ENCODE results near the gene HEXIM1.

Gene HEXIM1

GRCh38 chr17:45172232-45172540, 23.9 kb downstream of the HEXIM1 start:
- DNase-seq (ENCODE audit: low spot score) = no peak

DNA sequence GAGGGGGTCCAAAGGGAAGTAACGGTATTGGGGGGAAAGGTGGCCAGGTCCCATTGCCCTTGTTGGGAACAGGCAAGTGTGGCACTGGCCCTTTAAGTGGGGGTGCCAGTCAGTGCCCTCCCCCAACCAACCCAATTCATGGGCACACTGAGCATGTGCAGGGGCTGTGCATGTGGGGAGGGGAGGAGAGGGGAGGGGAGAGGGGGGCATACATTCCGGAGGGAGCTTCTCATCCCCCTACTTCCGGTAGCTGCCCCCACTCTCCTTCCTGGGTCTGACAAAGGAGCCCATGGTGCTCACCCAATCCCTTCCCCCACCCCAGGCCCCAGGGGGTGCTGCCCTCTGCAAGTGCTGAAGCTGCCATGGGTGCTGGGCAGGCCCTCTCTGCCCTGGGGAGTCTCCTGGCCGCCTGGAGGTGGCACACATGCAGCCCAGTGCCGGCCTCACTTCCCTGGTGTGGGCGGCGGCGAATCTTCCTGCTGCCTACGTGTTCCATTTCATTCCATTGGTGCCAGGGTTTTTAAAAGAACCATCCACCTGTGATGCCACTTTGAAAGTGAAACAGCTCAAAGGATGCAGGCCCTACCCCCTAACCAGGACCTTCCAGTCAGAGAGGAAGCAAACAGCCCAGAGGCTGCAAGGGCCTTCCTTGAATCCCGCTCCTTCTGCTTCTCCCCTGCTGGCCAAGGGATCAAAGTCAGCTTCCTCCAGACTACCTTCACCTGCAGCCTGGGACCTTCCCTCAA, 24.4 kb downstream of the HEXIM1 start:
- DNase-seq (ENCODE audit: low spot score) = peak; percentile 96

DNA sequence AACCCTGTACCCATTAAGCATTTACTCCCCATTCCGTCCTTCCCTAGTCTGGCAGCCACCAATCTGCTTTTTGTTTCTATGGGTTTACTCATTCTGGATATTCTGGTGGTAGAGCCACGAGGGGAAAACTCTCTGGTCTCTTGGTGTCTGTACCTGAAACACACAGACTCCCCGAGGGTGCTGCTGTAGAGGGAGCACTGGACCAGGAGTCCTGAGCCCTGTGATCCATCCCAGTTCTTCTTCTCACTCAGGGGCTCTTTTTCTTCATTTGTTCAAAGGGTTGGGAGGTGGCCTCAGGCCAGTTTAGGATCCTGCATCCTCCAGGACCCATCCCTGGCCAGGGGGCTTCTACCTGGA, 27.5 kb downstream of the HEXIM1 start:
- DNase-seq (ENCODE audit: low spot score) = no peak

- DNase-seq (ENCODE audit: low spot score) = no peak
Observed at GRCh38 chr17:45177563-45177962, 29.3 kb downstream of the HEXIM1 start.

DNA sequence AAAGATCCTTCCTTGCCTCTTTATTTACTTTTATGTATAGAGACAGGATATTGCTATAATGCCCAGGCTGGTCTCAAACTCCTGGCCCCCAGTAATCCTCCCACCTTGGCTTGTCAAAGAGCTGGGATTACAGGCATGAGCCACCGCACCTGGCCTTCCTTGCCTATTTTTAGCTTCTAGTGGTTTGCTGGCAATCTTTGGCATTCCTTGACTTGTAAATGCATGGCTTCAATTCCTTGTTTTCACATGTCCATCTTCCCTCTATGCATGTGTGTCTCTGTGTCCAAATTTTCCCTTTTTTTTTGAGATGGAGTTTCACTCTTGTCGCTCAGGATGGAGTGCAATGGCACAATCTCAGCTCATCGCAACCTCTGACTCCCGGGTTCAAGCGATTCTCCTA, 35.9 kb downstream of the HEXIM1 start:
- DNase-seq (ENCODE audit: low spot score) = no peak

DNA sequence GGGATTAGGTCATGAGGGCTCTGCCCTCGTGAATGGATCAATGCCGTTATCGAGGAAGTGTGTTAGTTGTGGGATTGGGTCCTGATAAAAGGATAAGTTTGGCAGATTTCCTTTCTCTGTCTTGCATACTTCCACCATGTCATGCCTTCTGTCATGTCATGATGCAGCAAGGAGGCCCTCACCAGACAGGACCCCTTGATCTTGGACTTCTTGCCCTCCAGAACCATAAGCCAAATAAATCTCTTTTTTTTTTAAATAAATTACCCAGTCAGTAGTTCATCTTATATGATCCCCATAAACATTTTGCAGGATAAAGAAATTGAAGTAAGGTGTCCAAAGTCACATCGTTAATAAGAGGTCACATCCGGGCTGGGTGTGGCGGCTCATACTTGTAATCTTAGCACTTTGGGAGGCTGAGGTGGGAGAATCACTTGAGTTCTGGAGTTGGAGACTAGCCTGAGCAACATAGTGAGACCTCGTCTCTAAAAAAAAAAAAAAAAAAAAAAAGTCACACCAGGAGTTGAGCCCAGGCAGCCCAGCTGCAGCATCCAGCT, 38.6 kb downstream of the HEXIM1 start:
- DNase-seq (ENCODE audit: low spot score) = no peak

GRCh38 chr17:45189009-45189408, 40.7 kb downstream of the HEXIM1 start:
- no peak for DNase-seq (ENCODE audit: low spot score)

DNA sequence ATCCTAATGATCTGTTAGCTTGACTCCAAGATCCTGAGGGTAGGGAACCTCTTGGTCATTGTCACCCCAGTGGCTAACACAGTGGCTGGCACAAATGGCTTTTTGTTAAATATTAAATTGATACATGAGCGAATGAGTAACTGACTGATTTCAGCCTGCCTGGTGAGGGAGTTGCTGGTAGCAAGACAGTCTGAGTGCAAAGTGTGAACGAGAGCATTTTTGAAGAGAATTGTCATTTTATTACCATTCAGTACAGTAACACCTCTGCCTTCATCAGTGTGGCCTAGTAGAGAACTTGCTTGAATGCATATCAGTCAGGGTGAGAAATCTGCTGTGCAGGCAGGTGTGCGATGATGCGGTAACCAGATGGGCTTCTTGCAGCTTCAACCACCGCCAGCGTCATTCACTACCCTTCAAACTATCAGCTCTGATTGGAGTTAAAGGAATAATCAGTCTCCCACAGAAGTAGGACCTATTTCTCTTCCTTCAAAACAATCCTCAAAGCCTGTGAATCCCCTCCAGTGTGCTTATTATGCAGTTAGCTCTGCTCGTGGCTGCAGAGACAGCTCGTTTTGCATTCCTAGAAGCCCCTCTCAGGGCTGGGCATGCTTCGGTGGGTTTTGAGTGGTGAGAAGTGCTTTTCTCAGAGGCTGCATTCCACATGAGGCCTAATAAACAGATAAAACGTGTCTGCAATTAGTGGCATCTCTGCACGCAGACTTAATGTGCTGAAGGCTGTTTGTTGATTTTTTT, 42.4 kb downstream of the HEXIM1 start:
- no peak for DNase-seq (ENCODE audit: low spot score)

GRCh38 chr17:45195424-45195823, 47.1 kb downstream of the HEXIM1 start:
- no peak for DNase-seq (ENCODE audit: low spot score)

- no peak for DNase-seq (ENCODE audit: low spot score)
Observed at GRCh38 chr17:45197108-45197507, 48.8 kb downstream of the HEXIM1 start.

GRCh38 chr17:45197555-45198334, 49.5 kb downstream of the HEXIM1 start:
- DNase-seq (ENCODE audit: low spot score) = peak; percentile 74

DNA sequence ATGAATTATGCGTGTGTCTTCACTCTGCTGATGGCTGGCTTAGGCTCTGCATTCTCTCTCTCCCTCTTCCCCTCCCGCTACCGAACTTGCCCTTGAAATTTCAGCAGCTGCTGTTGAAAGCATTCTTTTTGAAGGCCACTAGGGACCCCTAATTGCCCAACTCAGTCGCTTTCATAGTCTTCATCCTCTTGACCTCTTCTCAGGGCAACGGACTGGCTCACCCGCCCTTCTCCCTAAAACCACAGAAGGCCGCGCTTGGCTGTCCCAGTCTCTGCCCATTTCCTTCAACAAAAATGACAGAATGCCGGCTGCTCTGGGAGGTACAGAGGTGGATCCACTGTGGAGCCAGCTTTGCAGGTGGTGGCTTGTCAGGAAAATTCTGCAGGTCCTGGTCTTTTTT, 52.4 kb downstream of the HEXIM1 start:
- DNase-seq (ENCODE audit: low spot score) = no peak

- DNase-seq (ENCODE audit: low spot score) = no peak
Observed at GRCh38 chr17:45201457-45201856, 53.2 kb downstream of the HEXIM1 start.

Data from COLO829 (cell line).